Neural cell (in vitro differentiated cells): Measurements from ENCODE around the gene BCHE.

ENCODE experiments used
- RAD21 ChIP-seq: fragments of 450-650 bp; conservative IDR thresholded peaks from 2 replicates; pipeline ENCODE4 v1.6.1; 2014; ENCODE audit warnings: antibody characterized with exemption, mild to moderate bottlenecking, moderate library complexity
- TF ChIP-seq, protein P1 (sequence below): fragments of 450-650 bp; IDR thresholded peaks from 2 replicates; pipeline ENCODE4 v1.5.1; 2014; ENCODE audit warnings: antibody characterized with exemption, mild to moderate bottlenecking, moderate library complexity; ENCODE audit not compliant: poor library complexity, severe bottlenecking

DNA sequence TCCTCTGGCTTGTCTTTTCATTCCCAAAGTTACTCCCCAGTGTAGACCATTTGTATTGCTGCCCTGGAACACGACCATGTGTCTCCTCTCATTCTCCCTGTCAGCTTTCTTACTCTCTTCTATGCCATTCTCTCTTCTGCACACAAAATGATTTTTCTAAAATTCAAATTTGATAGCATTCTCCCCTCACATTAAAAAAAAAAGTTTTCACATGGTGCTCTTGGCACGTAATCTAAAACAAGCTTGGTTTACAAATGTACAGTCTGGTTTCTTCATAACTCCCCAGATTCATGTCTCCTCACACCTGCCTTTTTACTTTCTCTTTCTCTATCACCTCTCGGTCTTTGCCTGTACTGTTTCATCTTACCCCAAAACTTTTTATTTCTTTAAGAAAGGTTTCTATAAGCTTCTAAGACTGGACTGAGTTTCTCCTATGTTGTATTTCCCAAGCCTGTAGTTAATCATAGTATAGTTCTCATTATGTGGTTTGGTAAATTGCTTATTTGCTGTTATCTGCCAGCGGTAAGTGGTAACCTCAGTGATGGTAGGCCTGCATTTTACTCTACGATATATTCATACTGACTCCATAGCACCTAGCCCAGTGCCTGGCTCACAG, 31.2 kb downstream of the BCHE start:
- TF ChIP-seq, protein P1, sequence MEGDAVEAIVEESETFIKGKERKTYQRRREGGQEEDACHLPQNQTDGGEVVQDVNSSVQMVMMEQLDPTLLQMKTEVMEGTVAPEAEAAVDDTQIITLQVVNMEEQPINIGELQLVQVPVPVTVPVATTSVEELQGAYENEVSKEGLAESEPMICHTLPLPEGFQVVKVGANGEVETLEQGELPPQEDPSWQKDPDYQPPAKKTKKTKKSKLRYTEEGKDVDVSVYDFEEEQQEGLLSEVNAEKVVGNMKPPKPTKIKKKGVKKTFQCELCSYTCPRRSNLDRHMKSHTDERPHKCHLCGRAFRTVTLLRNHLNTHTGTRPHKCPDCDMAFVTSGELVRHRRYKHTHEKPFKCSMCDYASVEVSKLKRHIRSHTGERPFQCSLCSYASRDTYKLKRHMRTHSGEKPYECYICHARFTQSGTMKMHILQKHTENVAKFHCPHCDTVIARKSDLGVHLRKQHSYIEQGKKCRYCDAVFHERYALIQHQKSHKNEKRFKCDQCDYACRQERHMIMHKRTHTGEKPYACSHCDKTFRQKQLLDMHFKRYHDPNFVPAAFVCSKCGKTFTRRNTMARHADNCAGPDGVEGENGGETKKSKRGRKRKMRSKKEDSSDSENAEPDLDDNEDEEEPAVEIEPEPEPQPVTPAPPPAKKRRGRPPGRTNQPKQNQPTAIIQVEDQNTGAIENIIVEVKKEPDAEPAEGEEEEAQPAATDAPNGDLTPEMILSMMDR = no peak
- TF ChIP-seq RAD21 = no peak
